ENCODE measurements around the gene CD7. TPM values are rescaled to one million over a fixed set of nuclear protein-coding genes. Genes with fewer than 3 reads are reported as not detected.

The CD7 gene
- total and polyA plus RNA-seq, 7 donors, result 0.60 to 38.3 (median 4.3) TPM; not detected in 2

- Histone ChIP-seq H3K4me1 (peaks cover 0 to 27% (median 22%) of the 10 kb centered on the region in 4 donors), H3K4me3 (no peak overlapping the region), H3K36me3 (peaks cover 0 to 5% (median 0%) of the 10 kb centered on the region in 4 donors), H3K27me3 (no peaks in the 10 kb centered on the region), H3K27ac (peak overlapping the region in 1 of 4 donors; percentile 0), H3K9me3 (no peaks in the 10 kb centered on the region)
- 46 to 70% methylated on average over 16 of the region's 16 CpGs for WGBS, 2 donors
- intact Hi-C loops (cut with DNase I), result no loop called here
- no peak for DNase-seq
- TF ChIP-seq EP300 (IDR thresholded peaks at IDR 0.05) (no peak), POLR2A (IDR thresholded peaks at IDR 0.05) (no peak)
- TF ChIP-seq, protein P1, sequence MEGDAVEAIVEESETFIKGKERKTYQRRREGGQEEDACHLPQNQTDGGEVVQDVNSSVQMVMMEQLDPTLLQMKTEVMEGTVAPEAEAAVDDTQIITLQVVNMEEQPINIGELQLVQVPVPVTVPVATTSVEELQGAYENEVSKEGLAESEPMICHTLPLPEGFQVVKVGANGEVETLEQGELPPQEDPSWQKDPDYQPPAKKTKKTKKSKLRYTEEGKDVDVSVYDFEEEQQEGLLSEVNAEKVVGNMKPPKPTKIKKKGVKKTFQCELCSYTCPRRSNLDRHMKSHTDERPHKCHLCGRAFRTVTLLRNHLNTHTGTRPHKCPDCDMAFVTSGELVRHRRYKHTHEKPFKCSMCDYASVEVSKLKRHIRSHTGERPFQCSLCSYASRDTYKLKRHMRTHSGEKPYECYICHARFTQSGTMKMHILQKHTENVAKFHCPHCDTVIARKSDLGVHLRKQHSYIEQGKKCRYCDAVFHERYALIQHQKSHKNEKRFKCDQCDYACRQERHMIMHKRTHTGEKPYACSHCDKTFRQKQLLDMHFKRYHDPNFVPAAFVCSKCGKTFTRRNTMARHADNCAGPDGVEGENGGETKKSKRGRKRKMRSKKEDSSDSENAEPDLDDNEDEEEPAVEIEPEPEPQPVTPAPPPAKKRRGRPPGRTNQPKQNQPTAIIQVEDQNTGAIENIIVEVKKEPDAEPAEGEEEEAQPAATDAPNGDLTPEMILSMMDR (IDR thresholded peaks at IDR 0.05), result no peak
These were observed 10.3 kb upstream of the CD7 start for GRCh38 chr17:82327757-82328140.

DNA sequence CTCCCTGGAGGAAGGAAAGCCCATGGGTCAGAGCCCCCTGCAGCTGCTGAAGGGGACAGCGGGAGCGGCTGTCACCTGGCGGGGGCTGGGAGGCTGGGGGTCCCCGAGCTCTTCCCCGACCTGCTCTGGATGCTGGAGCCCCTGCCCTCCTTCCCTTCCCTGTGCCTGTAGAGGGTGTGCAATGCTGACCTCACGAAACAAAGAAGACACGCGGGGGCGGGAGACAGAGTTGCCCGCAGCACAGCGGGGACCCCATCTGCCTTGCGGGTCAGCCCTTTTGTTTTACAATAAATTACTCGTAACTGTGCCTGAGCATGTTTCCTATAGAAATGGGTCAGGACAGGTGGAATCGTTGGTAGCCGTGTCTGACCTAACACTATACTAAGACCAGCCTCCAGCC is 9.9 kb upstream of the CD7 start:
- WGBS, 2 donors, result 85 to 86% methylated on average over 15 of the region's 15 CpGs
- intact Hi-C loops (cut with DNase I), result no loop called here
- H3K36me3 ChIP-seq, result peaks cover 0 to 5% (median 0%) of the 10 kb centered on the region in 4 donors
- H3K27ac ChIP-seq, result no peak overlapping the region
- H3K4me3 ChIP-seq, result no peak overlapping the region
- no peak for DNase-seq
- no peaks in the 10 kb centered on the region for H3K9me3 ChIP-seq
- TF ChIP-seq POLR2A (IDR thresholded peaks at IDR 0.05) (no peak), POLR2AphosphoS5 (IDR thresholded peaks at IDR 0.05) (no peak), EP300 (IDR thresholded peaks at IDR 0.05) (no peak)
- TF ChIP-seq, protein P1 (IDR thresholded peaks at IDR 0.05), result no peak
- H3K27me3 ChIP-seq, result no peaks in the 10 kb centered on the region
- H3K4me1 ChIP-seq, result peaks cover 0 to 22% (median 18%) of the 10 kb centered on the region in 4 donors

DNA sequence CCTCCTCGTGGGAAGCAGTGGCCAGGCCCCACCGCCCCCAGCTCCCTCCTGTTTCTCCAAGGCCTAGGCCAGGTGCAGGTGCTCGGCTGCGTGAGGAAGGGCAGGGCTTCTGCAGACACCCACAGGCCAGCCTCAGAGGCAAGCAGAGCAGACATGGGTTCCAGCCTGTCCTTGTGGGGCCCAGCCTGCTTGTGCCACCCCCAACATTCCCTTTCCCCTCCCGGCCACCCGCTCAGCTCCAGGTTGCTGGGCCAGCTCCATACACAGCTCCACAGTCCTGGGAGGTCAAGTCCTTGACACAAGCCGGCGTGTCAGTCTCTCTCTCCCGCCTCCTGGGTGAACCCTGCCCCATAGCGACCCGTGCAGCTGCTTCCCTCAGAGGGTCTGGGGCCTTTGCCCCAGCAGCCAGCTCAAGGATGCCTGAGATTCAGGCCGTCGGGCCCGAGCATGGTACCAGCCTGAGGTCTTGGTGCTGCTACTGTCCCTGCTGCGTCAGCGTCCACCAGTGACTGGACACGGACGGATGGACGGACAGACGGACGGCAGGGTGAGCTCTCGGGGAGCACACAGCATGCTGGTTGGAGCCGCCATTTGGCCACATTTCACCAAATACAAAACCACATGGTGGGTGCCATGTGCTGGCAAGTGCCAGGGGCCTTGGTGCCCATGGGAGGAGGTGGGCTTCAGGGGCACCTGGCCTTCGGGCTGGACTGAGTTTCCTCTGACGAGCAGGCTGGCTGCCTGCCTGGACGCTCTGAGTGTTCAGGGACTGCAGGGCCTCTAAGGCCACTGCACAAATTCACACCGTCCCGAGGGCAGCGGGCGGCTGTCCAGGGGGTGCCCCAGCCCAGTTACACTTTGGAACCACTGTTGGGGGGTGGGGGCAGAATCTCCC is 8.1 kb upstream of the CD7 start:
- no peak for DNase-seq
- H3K4me1 ChIP-seq, result peaks cover 0 to 20% (median 14%) of the 10 kb centered on the region in 4 donors
- H3K4me3 ChIP-seq, result no peak overlapping the region
- H3K27me3 ChIP-seq, result no peaks in the 10 kb centered on the region
- TF ChIP-seq POLR2AphosphoS5 (IDR thresholded peaks at IDR 0.05) (no peak), EP300 (IDR thresholded peaks at IDR 0.05) (no peak), POLR2A (IDR thresholded peaks at IDR 0.05) (no peak)
- TF ChIP-seq, protein P1 (IDR thresholded peaks at IDR 0.05), result no peak
- H3K27ac ChIP-seq, result no peak overlapping the region
- no peaks in the 10 kb centered on the region for H3K9me3 ChIP-seq
- 82 to 87% methylated on average over 30 of the region's 30 CpGs for WGBS, 2 donors
- intact Hi-C loops (cut with DNase I), result no loop called here
- H3K36me3 ChIP-seq, result peaks cover 0 to 5% (median 0%) of the 10 kb centered on the region in 4 donors

- no peak for DNase-seq
- Histone ChIP-seq H3K4me3 (no peak overlapping the region), H3K9me3 (no peaks in the 10 kb centered on the region), H3K36me3 (peaks cover 0 to 5% (median 0%) of the 10 kb centered on the region in 4 donors), H3K27me3 (no peaks in the 10 kb centered on the region), H3K27ac (no peak overlapping the region), H3K4me1 (peaks cover 0 to 12% (median 6%) of the 10 kb centered on the region in 4 donors)
- intact Hi-C loops (cut with DNase I), result no loop called here
- TF ChIP-seq POLR2A (IDR thresholded peaks at IDR 0.05) (no peak), EP300 (IDR thresholded peaks at IDR 0.05) (no peak), POLR2AphosphoS5 (IDR thresholded peaks at IDR 0.05) (no peak)
- TF ChIP-seq, protein P1 (IDR thresholded peaks at IDR 0.05), result no peak
- 22 to 59% methylated on average over 25 of the region's 25 CpGs for WGBS, 2 donors
These were observed 7.3 kb upstream of the CD7 start for GRCh38 chr17:82324566-82325285.
